ENCODE data around the gene OR2A12. TPM values are rescaled to one million over a fixed set of nuclear protein-coding genes. Genes with fewer than 3 reads are reported as not detected.
"Not testable (repeated sequence)": the region's sequence is repeated elsewhere in the genome, so short reads cannot be mapped to it uniquely, and the experiment has no call there.

The OR2A12 gene
- total RNA-seq (2014; rRNA removed; shearing (Covaris generic)): not detected in 2 replicates
- polyA plus RNA-seq (2014; cell fraction: nucleus; rRNA removed): not detected in 2 replicates

- DNase-seq (ENCODE audit: extremely low read depth, low read depth): no peak
These were observed at the start of gene OR2A12 for GRCh38 chr7:144085978-144086377. OR2A12 (plus strand) TSS chr7:144086278; CDS start chr7:144095108, 8,830 bp downstream.

GRCh38 chr7:144036302-144036885 lies 49.7 kb upstream of the OR2A12 start:
- DNase-seq (ENCODE audit: extremely low read depth, low read depth): no peak

- DNase-seq (ENCODE audit: extremely low read depth, low read depth): no peak
These were observed 48.6 kb upstream of the OR2A12 start for GRCh38 chr7:144037414-144038035.

- no peak for DNase-seq (ENCODE audit: extremely low read depth, low read depth)
These were observed 47.2 kb upstream of the OR2A12 start for GRCh38 chr7:144038887-144039286.

GRCh38 chr7:144048648-144049047 lies 37.4 kb upstream of the OR2A12 start, which contains the start of gene OR2A5:
OR2A5 (plus strand) TSS chr7:144048948; CDS start chr7:144050402, 1,454 bp downstream.
- DNase-seq (ENCODE audit: extremely low read depth, low read depth): no peak

GRCh38 chr7:144049491-144049890 lies 36.6 kb upstream of the OR2A12 start:
- DNase-seq (ENCODE audit: extremely low read depth, low read depth): no peak

- DNase-seq (ENCODE audit: extremely low read depth, low read depth): no peak
These were observed 36.0 kb upstream of the OR2A12 start for GRCh38 chr7:144050093-144050492.

- DNase-seq (ENCODE audit: extremely low read depth, low read depth): not testable (repeated sequence)
These were observed 35.2 kb upstream of the OR2A12 start for GRCh38 chr7:144050884-144051283.

- no peak for DNase-seq (ENCODE audit: extremely low read depth, low read depth)
These were observed 28.1 kb upstream of the OR2A12 start for GRCh38 chr7:144057954-144058353.

- DNase-seq (ENCODE audit: extremely low read depth, low read depth): peak; percentile 5
These were observed 22.4 kb upstream of the OR2A12 start for GRCh38 chr7:144063710-144064109.

GRCh38 chr7:144069511-144069910 lies 16.6 kb upstream of the OR2A12 start, which contains the start of gene OR2A25:
OR2A25 (plus strand) TSS chr7:144069811; CDS start chr7:144074220, 4,409 bp downstream.
- DNase-seq (ENCODE audit: extremely low read depth, low read depth): no peak

- no peak for DNase-seq (ENCODE audit: extremely low read depth, low read depth)
These were observed 16.1 kb upstream of the OR2A12 start for GRCh38 chr7:144069953-144070352.

GRCh38 chr7:144074374-144074773 lies 11.7 kb upstream of the OR2A12 start:
- no peak for DNase-seq (ENCODE audit: extremely low read depth, low read depth)

- DNase-seq (ENCODE audit: extremely low read depth, low read depth): no peak
These were observed 652 bp downstream of the OR2A12 start for GRCh38 chr7:144086730-144087129.

GRCh38 chr7:144087230-144087629 lies 1.2 kb downstream of the OR2A12 start:
- no peak for DNase-seq (ENCODE audit: extremely low read depth, low read depth)

- no peak for DNase-seq (ENCODE audit: extremely low read depth, low read depth)
These were observed 4.6 kb downstream of the OR2A12 start for GRCh38 chr7:144090667-144091066.

- DNase-seq (ENCODE audit: extremely low read depth, low read depth): no peak
These were observed 12.7 kb downstream of the OR2A12 start for GRCh38 chr7:144098776-144099175.

GRCh38 chr7:144100607-144101006 lies 14.5 kb downstream of the OR2A12 start:
- no peak for DNase-seq (ENCODE audit: extremely low read depth, low read depth)

GRCh38 chr7:144102041-144102440 lies 16.0 kb downstream of the OR2A12 start:
- no peak for DNase-seq (ENCODE audit: extremely low read depth, low read depth)

- DNase-seq (ENCODE audit: extremely low read depth, low read depth): no peak
These were observed 19.1 kb downstream of the OR2A12 start for GRCh38 chr7:144105211-144105610.

- DNase-seq (ENCODE audit: extremely low read depth, low read depth): no peak
These were observed 23.2 kb downstream of the OR2A12 start, which contains the start of gene OR2A2 for GRCh38 chr7:144109283-144109682. OR2A2 (plus strand) TSS chr7:144109583; CDS start chr7:144109583, 0 bp downstream.

- no peak for DNase-seq (ENCODE audit: extremely low read depth, low read depth)
These were observed 24.2 kb downstream of the OR2A12 start for GRCh38 chr7:144110272-144110671.

Data from NCI-H460 (cell line).